ENCODE results near the gene KRT32.
"Not testable (repeated sequence)": the region's sequence is repeated elsewhere in the genome, so short reads cannot be mapped to it uniquely, and the experiment has no call there.

KRT32 gene

DNA sequence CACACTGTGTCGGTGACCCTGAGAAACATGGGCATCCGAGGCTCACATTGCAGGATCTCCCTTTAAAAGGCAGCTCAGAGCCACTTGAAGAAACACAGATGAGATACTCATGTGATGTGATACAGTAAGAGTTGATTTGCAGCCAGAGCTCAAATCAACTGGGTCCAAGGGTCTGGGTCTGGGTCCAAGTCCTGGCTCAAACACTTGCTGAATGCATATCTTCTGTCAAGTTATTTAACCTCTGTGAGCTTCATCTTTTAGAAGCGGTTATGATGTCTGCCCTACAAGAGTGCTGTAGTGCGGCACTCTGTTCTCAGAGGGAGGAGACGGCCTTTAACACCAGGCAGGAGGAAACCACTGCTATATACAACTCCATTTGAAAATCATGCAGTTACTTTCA, 32.8 kb downstream of the KRT32 start:
- no peak for DNase-seq (ENCODE audit: low read depth)
- H3K4me3 ChIP-seq (replicated peaks; ENCODE audit: low read depth, low read length) = no peak overlapping the region
- TF ChIP-seq, protein P1, sequence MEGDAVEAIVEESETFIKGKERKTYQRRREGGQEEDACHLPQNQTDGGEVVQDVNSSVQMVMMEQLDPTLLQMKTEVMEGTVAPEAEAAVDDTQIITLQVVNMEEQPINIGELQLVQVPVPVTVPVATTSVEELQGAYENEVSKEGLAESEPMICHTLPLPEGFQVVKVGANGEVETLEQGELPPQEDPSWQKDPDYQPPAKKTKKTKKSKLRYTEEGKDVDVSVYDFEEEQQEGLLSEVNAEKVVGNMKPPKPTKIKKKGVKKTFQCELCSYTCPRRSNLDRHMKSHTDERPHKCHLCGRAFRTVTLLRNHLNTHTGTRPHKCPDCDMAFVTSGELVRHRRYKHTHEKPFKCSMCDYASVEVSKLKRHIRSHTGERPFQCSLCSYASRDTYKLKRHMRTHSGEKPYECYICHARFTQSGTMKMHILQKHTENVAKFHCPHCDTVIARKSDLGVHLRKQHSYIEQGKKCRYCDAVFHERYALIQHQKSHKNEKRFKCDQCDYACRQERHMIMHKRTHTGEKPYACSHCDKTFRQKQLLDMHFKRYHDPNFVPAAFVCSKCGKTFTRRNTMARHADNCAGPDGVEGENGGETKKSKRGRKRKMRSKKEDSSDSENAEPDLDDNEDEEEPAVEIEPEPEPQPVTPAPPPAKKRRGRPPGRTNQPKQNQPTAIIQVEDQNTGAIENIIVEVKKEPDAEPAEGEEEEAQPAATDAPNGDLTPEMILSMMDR (IDR thresholded peaks at IDR 0.05; ENCODE audit: low read length, missing control alignments) = no peak

DNA sequence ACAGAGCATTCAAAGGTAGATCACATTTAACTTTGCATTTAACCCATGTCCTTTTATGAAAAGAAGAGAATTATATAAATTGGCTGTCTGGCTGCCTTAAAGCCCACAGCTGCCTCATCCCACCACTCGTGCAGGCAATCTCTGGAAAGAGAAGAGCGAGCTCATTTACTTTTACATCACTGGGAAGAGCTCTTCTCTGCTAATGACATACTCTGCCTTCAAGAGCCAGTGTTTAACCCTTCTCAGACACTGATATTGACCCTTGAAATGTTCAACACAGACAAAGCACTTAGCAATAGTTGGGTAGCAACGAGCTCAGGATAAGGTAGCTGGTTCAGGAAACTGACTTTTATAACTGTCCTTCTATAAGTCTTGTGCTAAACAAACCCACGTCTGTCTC, 33.2 kb downstream of the KRT32 start:
- TF ChIP-seq, protein P1 (IDR thresholded peaks at IDR 0.05; ENCODE audit: low read length, missing control alignments) = no peak
- H3K4me3 ChIP-seq (replicated peaks; ENCODE audit: low read depth, low read length) = no peak overlapping the region
- DNase-seq (ENCODE audit: low read depth) = no peak

DNA sequence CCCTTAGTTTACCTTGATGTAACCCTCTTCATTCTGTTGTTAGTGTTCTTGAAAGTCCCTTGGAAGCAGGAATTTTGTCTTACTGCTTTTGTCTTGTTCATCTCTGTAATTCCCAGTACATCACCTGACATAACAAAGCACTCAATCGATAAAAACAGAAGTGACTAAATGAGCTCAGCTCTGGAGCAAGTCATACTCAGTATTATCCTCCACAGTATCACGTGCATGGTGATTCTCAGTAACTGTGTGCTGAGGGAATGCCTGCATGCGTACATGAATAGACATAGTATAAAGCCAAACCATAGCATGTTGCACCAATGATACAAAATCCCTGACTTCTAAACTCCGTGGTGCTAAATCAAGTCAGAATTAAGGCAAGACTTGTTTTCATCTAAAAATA, 33.6 kb downstream of the KRT32 start:
- DNase-seq (ENCODE audit: low read depth) = no peak
- no peak overlapping the region for H3K4me3 ChIP-seq (replicated peaks; ENCODE audit: low read depth, low read length)
- TF ChIP-seq, protein P1 (IDR thresholded peaks at IDR 0.05; ENCODE audit: low read length, missing control alignments) = no peak

DNA sequence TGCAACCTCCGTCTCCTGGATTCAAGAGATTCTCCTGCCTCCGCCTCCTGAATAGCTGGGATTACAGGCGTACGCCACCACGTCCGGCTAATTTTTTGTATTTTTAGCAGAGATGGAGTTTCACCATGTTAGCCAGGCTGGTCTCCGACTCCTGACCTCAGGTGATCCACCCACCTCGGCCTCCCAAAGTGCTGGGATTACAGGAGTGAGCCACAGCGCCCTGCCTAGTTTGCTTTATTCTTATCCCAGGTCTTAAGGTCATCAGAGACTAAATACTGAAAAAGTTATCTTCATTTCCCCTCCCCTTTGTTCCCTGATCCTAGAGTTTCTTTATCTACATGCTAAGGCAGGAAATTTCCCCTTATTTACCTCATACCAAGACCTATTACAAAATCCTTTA, 36.8 kb downstream of the KRT32 start:
- not testable (repeated sequence) for DNase-seq (ENCODE audit: low read depth); H3K4me3 ChIP-seq (replicated peaks; ENCODE audit: low read depth, low read length)

DNA sequence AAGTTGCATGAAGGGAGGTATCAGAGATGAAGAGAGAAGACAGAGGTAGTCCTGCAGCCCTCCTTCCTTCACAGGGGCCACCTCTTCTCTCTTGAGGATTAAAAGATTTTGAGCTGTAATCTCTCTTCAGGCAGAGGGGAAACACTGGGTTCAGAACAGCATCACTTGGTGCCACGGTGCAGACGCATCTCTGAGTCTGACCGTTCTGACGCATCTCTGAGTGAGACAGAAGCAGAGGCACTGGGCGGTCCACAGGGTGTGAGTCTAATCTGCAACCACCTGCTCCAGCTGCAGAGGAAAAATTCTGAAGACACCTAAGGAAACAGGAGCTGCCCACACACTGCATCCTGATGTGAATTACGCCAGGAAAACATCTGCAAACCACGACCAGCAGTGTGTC, 37.5 kb downstream of the KRT32 start:
- DNase-seq (ENCODE audit: low read depth) = no peak

DNA sequence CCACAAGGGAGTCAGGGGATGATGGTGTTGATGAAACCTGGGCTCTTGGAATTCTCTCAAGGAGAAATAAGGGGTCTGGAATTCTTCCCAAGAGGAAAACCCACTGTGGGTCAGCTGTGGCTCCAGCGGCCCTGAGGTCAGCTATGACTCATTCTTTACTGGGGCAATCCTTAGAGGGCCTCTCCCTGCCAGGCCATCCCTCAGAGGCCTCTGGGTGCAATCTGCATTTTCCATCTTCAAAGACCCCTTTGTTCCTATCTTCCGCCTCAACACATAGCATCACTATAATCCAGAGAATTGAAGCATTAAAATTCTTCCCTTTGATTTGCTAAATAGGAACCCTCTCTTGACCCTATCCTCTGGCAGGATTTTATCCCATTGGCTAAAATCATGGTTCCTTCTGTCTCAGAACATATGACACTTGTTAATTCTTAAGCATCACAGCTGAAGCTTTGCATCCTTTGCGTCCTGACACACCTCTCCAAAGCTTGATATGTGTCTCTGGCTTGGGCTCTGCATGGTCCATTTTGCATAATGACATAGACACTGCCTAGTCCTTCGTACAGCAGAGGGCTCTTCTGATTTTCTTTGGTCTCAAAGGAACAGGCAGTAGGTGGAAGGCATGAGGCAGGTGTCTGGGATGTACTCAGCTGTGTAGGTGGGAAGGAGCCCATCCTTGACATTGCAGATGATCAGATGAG, 38.4 kb downstream of the KRT32 start:
- no peak overlapping the region for H3K4me3 ChIP-seq (replicated peaks; ENCODE audit: low read depth, low read length)
- no peak for DNase-seq (ENCODE audit: low read depth)
- TF ChIP-seq, protein P1 (IDR thresholded peaks at IDR 0.05; ENCODE audit: low read length, missing control alignments) = no peak

More for the DNA sequence above, 37.5 kb downstream of the KRT32 start:
- TF ChIP-seq, protein P1 (IDR thresholded peaks at IDR 0.05; ENCODE audit: low read length, missing control alignments) = no peak
- no peak overlapping the region for H3K4me3 ChIP-seq (replicated peaks; ENCODE audit: low read depth, low read length)

DNA sequence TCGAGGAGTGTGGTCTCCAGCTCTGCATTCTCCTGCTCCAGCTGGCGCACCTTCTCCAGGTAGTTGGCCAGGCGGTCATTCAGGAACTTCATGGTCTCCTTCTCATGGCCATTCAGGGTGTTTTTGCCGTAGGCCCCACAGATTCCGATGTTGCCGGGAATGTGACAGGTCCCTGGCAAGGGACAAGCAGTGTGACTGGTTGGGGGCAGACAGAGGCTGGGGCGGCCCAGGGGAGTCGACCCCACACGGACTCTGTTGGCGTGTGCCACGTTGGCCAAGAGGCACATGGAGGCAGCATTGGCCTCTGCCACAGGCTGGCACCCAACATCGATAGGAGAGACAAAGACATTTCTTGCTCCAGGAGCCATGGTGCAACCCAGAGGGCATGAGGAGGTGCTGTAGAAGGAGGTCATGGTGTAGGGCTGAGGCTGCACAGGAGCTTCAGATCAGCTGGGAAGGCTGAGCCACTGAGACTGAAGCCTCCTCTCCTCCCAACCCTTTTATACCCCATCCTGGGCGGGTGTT, 43.0 kb downstream of the KRT32 start, which contains the start of gene KRT37:
KRT37 (minus strand) TSS at position 475 of the 525 bp plus-strand sequence; CDS start at position 413, 62 bp downstream.
- DNase-seq (ENCODE audit: low read depth) = no peak
- TF ChIP-seq, protein P1 (IDR thresholded peaks at IDR 0.05; ENCODE audit: low read length, missing control alignments) = no peak
- H3K4me3 ChIP-seq (replicated peaks; ENCODE audit: low read depth, low read length) = no peak within 1 kb of the TSS

DNA sequence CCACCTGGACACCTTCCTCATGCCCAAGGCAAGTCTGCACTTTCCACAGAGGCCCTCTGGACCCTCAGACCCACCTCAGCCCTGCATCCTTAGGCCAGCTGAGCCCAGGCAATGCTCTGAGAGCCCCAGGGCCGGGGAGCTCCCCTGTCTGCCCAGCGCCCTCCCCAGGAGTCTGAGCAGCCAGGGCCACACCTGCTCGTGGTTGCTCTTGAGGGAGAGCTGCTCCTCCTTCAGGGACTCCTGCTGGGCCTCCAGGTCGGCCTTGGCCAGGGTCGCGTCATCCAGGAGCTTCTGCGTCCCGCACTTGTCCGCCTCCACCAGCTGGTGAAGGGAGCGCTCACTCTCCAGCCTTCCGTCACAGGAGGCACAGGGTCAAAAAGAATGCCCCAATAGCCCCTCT, 44.6 kb downstream of the KRT32 start:
- DNase-seq (ENCODE audit: low read depth); H3K4me3 ChIP-seq (replicated peaks; ENCODE audit: low read depth, low read length): not testable (repeated sequence)

Data from fibroblast of pulmonary artery (primary cell).